LNCaP clone FGC (cell line): ENCODE results near the gene TTC39C.

Experiments
- DNase-seq: peaks from one replicate; pipeline ENCODE4 v3.0.0-alpha.2; 2011; ENCODE audit warnings: low read depth
- H3K4me3 ChIP-seq: 2 replicates; pipeline ENCODE4 v1.5.1; 2011; ENCODE audit warnings: mild to moderate bottlenecking, low read depth, low read length, control low read depth
- CTCF ChIP-seq: IDR thresholded peaks from 2 replicates; pipeline ENCODE4 v1.5.1; 2012; ENCODE audit warnings: mild to moderate bottlenecking; ENCODE audit not compliant: control insufficient read depth, insufficient read depth; ENCODE audit errors: extremely low read depth

TTC39C gene

GRCh38 chr18:24016643-24017042 lies 2.1 kb downstream of the TTC39C start:
- H3K4me3 ChIP-seq, result no peak overlapping the region
- DNase-seq, result no peak
- peak; percentile 36; the same call in 1 of the 2 replicates for TF ChIP-seq CTCF

GRCh38 chr18:24018299-24018886 lies 3.8 kb downstream of the TTC39C start:
- H3K4me3 ChIP-seq, result no peak overlapping the region
- DNase-seq, result no peak
- TF ChIP-seq CTCF, result no peak

GRCh38 chr18:24019641-24020331 lies 5.2 kb downstream of the TTC39C start:
- no peak for TF ChIP-seq CTCF
- no peak overlapping the region for H3K4me3 ChIP-seq
- DNase-seq, result no peak

GRCh38 chr18:24021505-24021904 lies 7.0 kb downstream of the TTC39C start:
- no peak for DNase-seq
- no peak overlapping the region for H3K4me3 ChIP-seq
- TF ChIP-seq CTCF, result no peak

GRCh38 chr18:24022161-24022560 lies 7.6 kb downstream of the TTC39C start:
- DNase-seq, result no peak
- H3K4me3 ChIP-seq, result no peak overlapping the region
- no peak for TF ChIP-seq CTCF

GRCh38 chr18:24023185-24023814 lies 8.7 kb downstream of the TTC39C start:
- peak; percentile 86 for DNase-seq
- TF ChIP-seq CTCF, result 0 out of 2 replicates have a peak, but pooled peaks have one; percentile 10

More at GRCh38 chr18:24023185-24023814, 8.7 kb downstream of the TTC39C start:
- H3K4me3 ChIP-seq, result no peak overlapping the region
